HepG2 (cell line): ENCODE results near the gene SIX4. TPM values are rescaled to one million over a fixed set of nuclear protein-coding genes. Genes with fewer than 3 reads are reported as not detected.

Experiments used
- ATAC-seq: fragments of 200-7000 bp; cut with Tn5 transposase; 3 replicates; pipeline ENCODE4 v1.9.1; 2020; ENCODE audit warnings: mild to moderate bottlenecking, moderate library complexity
- BruUV-seq: library from RNA; stranded (reverse); fragments of 400-500 nt; replicated peaks from 2 replicates; lab custom pipeline; 2021; lab: Mats Ljungman, UMichigan
- CTCF ChIA-PET: fragments of 300-600 bp; formaldehyde crosslinking; extraction: SDS; loops from one replicate; lab custom pipeline; 2021; ENCODE audit warnings: low total read pairs, inconsistent platforms, low intra/inter-chr PET ratio; lab: Yijun Ruan, JAX
- POLR2A ChIA-PET: fragments of 350-600 bp; sonication (Branson Sonifier 250); formaldehyde crosslinking; loops from one replicate; lab custom pipeline; 2020; ENCODE audit warnings: antibody characterized with exemption, inconsistent platforms; lab: Yijun Ruan, JAX
- DNase-seq: peaks from one replicate; pipeline ENCODE4 v3.0.0-alpha.2; 2015; ENCODE audit warnings: low spot score
- FAIRE-seq: peaks from 3 replicates; lab custom pipeline; 2011; peaks lifted over from hg19 to GRCh38; lab: Jason Lieb, UNC
- H2AFZ ChIP-seq: one replicate; pipeline ENCODE4 v1.6.1; 2011; ENCODE audit warnings: low read length, inconsistent platforms
- H3K27ac ChIP-seq: fragments of 300-600 bp; 3 replicates; pipeline ENCODE4 v1.8.0; 2011; ENCODE audit warnings: mixed run types, mild to moderate bottlenecking, mixed read lengths, low read length, inconsistent platforms; ENCODE audit not compliant: insufficient read depth; ENCODE audit errors: extremely low read length
- H3K27me3 ChIP-seq, 2 experiments: fragments of 200-600 bp in 1 of 2; 2 replicates in 1 of 2; 3 replicates in 1 of 2; pipeline versions ENCODE4 v1.6.0 to v1.8.0; 2011; ENCODE audit warnings: low read length in 2 of 2, mild to moderate bottlenecking in 2 of 2, moderate library complexity in 2 of 2, inconsistent platforms in 1 of 2; ENCODE audit not compliant: insufficient read depth in 2 of 2, control insufficient read depth in 1 of 2
- H3K36me3 ChIP-seq, 2 experiments: fragments of 200-600 bp in 1 of 2; replicated peaks in 1 of 2; 2 replicates in 1 of 2; 3 replicates in 1 of 2; pipeline versions ENCODE4 v1.5.1 to v1.8.0; 2011; ENCODE audit warnings: low read length in 2 of 2, inconsistent platforms in 1 of 2; ENCODE audit not compliant: insufficient read depth in 2 of 2, control insufficient read depth in 1 of 2
- H3K4me1 ChIP-seq: 2 replicates; pipeline ENCODE4 v1.5.1; 2012; ENCODE audit warnings: low read length, inconsistent platforms; ENCODE audit not compliant: insufficient read depth
- H3K4me2 ChIP-seq: 2 replicates; pipeline ENCODE4 v1.6.0; 2011; ENCODE audit warnings: low read depth, low read length, inconsistent platforms
- H3K4me3 ChIP-seq, 3 experiments: fragments of 200-600 bp in 1 of 3; sonication (generic), shearing (Covaris generic) in 1 of 3; replicated peaks in 1 of 3; 2 replicates each; pipeline ENCODE4 v1.5.1; 2011 to 2016; ENCODE audit warnings: low read length in 3 of 3, inconsistent platforms in 2 of 3, low read depth in 2 of 3, mild to moderate bottlenecking in 2 of 3, control low read depth in 1 of 3, mixed read lengths in 1 of 3; ENCODE audit not compliant: insufficient read depth in 1 of 3
- H3K79me2 ChIP-seq: one replicate; pipeline ENCODE4 v1.6.1; 2011; ENCODE audit warnings: low read length, inconsistent platforms; ENCODE audit not compliant: insufficient read depth
- H3K9ac ChIP-seq: 2 replicates; pipeline ENCODE4 v1.6.0; 2011; ENCODE audit warnings: mild to moderate bottlenecking, low read depth, low read length, inconsistent platforms; ENCODE audit not compliant: insufficient read depth
- H3K9me3 ChIP-seq: 2 replicates; pipeline ENCODE4 v1.5.1; 2012; ENCODE audit warnings: mild to moderate bottlenecking, low read length
- H4K20me1 ChIP-seq: 2 replicates; pipeline ENCODE4 v1.6.0; 2011; ENCODE audit warnings: inconsistent platforms, mild to moderate bottlenecking, low read length, moderate library complexity; ENCODE audit not compliant: insufficient read depth
- HHEX ChIP-seq: IDR thresholded peaks from 2 replicates; pipeline ENCODE4 v1.6.1; 2016; ENCODE audit warnings: control low read depth
- NFYB ChIP-seq: sonication (generic); formaldehyde crosslinking; IDR thresholded peaks from 2 replicates; pipeline ENCODE4 v1.4.0; 2020; ENCODE audit warnings: missing genetic modification reagents
- RORA ChIP-seq: sonication (generic); formaldehyde crosslinking; IDR thresholded peaks from 2 replicates; pipeline ENCODE4 v1.5.0; 2020; ENCODE audit warnings: mild to moderate bottlenecking, missing genetic modification reagents, moderate library complexity
- SNAI1 ChIP-seq: sonication (generic); formaldehyde crosslinking; IDR thresholded peaks from 2 replicates; pipeline ENCODE4 v1.5.0; 2020; ENCODE audit warnings: mild to moderate bottlenecking, missing genetic modification reagents, borderline replicate concordance
- SPEN ChIP-seq: sonication (generic); formaldehyde crosslinking; IDR thresholded peaks from 2 replicates; pipeline ENCODE4 v1.5.1; 2020; ENCODE audit warnings: low read depth, mild to moderate bottlenecking, missing genetic modification reagents
- ZNF550 ChIP-seq: sonication (generic); formaldehyde crosslinking; IDR thresholded peaks from 2 replicates; pipeline ENCODE4 v1.4.0; 2020; ENCODE audit warnings: mild to moderate bottlenecking, missing genetic modification reagents, borderline replicate concordance
- ZNF598 ChIP-seq: sonication (generic); formaldehyde crosslinking; IDR thresholded peaks from 2 replicates; pipeline ENCODE4 v1.5.1; 2020; ENCODE audit warnings: mild to moderate bottlenecking, missing genetic modification reagents, borderline replicate concordance
- ZNF614 ChIP-seq: IDR thresholded peaks from 2 replicates; pipeline ENCODE4 v1.6.1; 2018; ENCODE audit warnings: missing biosample characterization, missing genetic modification reagents, inconsistent platforms, borderline replicate concordance
- ZNF670 ChIP-seq: sonication (generic); formaldehyde crosslinking; IDR thresholded peaks from 2 replicates; pipeline ENCODE4 v1.8.0; 2022; ENCODE audit warnings: mild to moderate bottlenecking, missing genetic modification reagents, borderline replicate concordance
- ZZZ3 ChIP-seq: sonication (generic); formaldehyde crosslinking; IDR thresholded peaks from 2 replicates; pipeline ENCODE4 v1.4.0; 2020; ENCODE audit warnings: missing genetic modification reagents, mild to moderate bottlenecking, borderline replicate concordance
- WGBS: methylation state at CpG from one replicate; pipeline ENCODE4 v1.1.6; 2017; ENCODE audit warnings: low lambda C conversion rate; 5-methylcytosine and 5-hydroxymethylcytosine counted together
- in situ Hi-C: cut with HindIII; loops from 2 replicates; pipeline ENCODE4 v1.10.0; 2017; ENCODE audit warnings: low pct_unique_long_range_greater_than_20kb; ENCODE audit not compliant: extremely low pct_ligation_motif_present
- intact Hi-C: fragments of 100-400 bp; cut with micrococcal nuclease; formaldehyde crosslinking; loops from one replicate; pipeline ENCODE4 v1.10.0; 2022; ENCODE audit not compliant: unreplicated experiment
- polyA plus RNA-seq, 8 experiments: library from polyadenylated mRNA; depleted of rRNA in 3 of 8; stranded (reverse) in 7 of 8; unstranded in 1 of 8; fragments of >200 nt; fragmentation: Illumina TruSeq in 4 of 8; extraction: Trizol in 4 of 8; gene quantifications; 2 replicates each; pipeline versions ENCODE4 v1.2.1 to v1.2.3, GENCODE V29; 2011 to 2016; ENCODE audit warnings: low read depth in 4 of 8, missing spikeins in 1 of 8, mixed read lengths in 1 of 8; ENCODE audit not compliant: insufficient read depth in 1 of 8
- total RNA-seq, 5 experiments: library from RNA; depleted of rRNA; stranded (reverse); fragments of >200 nt; fragmentation: Illumina TruSeq; extraction: Trizol; gene quantifications; 2 replicates each; pipeline ENCODE4 v1.2.3, GENCODE V29; 2016; ENCODE audit warnings: low read depth in 1 of 5
- TF ChIP-seq, protein P1 (sequence below): sonication (generic); formaldehyde crosslinking; IDR thresholded peaks from 2 replicates; pipeline ENCODE4 v1.4.0; 2020; ENCODE audit warnings: missing genetic modification reagents

Gene SIX4
- total and polyA plus RNA-seq, 2 of the 13 experiments (the other 11 are each of a cell fraction or from before 2014, with no cell fraction given), result 5.0 to 6.0 TPM

GRCh38 chr14:60713513-60713912 lies 10.6 kb downstream of the SIX4 start:
- H3K9ac ChIP-seq, result no peak overlapping the region
- H3K36me3 ChIP-seq, result peaks cover 1 to 7% of the 10 kb centered on the region in 2 experiments; a peak in 3 of 5 replicates
- no peaks in the 10 kb centered on the region for H4K20me1 ChIP-seq
- ChIA-PET CTCF (no interaction called here), POLR2A (no interaction called here)
- H3K4me3 ChIP-seq, result no peak overlapping the region
- in situ Hi-C loops, result no loop called here
- 90% methylated on average over 6 of the region's 6 CpGs for WGBS
- no peak overlapping the region for H2AFZ ChIP-seq
- H3K4me1 ChIP-seq, result peaks cover 3% of the 10 kb centered on the region
- DNase-seq (no peak), FAIRE-seq (no peak), ATAC-seq (no peak)
- TF ChIP-seq RORA (CRISPR knock-in tag) (no peak), ZZZ3 (CRISPR knock-in tag) (no peak), SNAI1 (CRISPR knock-in tag) (no peak)
- intact Hi-C loops, result no loop called here
- no peaks in the 10 kb centered on the region for H3K27me3 ChIP-seq
- H3K79me2 ChIP-seq, result no peaks in the 10 kb centered on the region
- BruUV-seq, result no TSS peak
- H3K27ac ChIP-seq, result no peak overlapping the region
- no peaks in the 10 kb centered on the region for H3K9me3 ChIP-seq
- H3K4me2 ChIP-seq, result no peak overlapping the region

GRCh38 chr14:60710494-60710893 lies 13.7 kb downstream of the SIX4 start:
- Histone ChIP-seq H3K4me2 (no peak overlapping the region), H4K20me1 (no peaks in the 10 kb centered on the region), H3K27me3 (no peaks in the 10 kb centered on the region), H3K4me1 (no peaks in the 10 kb centered on the region), H3K27ac (no peak overlapping the region), H3K9me3 (no peaks in the 10 kb centered on the region), H3K9ac (no peak overlapping the region), H3K4me3 (no peak overlapping the region), H3K36me3 (peaks cover 1 to 4% of the 10 kb centered on the region in 2 experiments; a peak in 2 of 5 replicates), H2AFZ (no peak overlapping the region), H3K79me2 (no peaks in the 10 kb centered on the region)
- ChIA-PET CTCF (no interaction called here), POLR2A (no interaction called here)
- ATAC-seq (no peak), DNase-seq (no peak), FAIRE-seq (no peak)
- no TSS peak for BruUV-seq
- in situ Hi-C loops (no loop called here), intact Hi-C loops (no loop called here)
- no peak for TF ChIP-seq ZNF670
- no peak for TF ChIP-seq ZNF614 (CRISPR knock-in tag)
- no peak for TF ChIP-seq NFYB (CRISPR knock-in tag)
- TF ChIP-seq ZNF598 (CRISPR knock-in tag), result no peak
- TF ChIP-seq ZNF550 (CRISPR knock-in tag), result no peak
- TF ChIP-seq, protein P1, sequence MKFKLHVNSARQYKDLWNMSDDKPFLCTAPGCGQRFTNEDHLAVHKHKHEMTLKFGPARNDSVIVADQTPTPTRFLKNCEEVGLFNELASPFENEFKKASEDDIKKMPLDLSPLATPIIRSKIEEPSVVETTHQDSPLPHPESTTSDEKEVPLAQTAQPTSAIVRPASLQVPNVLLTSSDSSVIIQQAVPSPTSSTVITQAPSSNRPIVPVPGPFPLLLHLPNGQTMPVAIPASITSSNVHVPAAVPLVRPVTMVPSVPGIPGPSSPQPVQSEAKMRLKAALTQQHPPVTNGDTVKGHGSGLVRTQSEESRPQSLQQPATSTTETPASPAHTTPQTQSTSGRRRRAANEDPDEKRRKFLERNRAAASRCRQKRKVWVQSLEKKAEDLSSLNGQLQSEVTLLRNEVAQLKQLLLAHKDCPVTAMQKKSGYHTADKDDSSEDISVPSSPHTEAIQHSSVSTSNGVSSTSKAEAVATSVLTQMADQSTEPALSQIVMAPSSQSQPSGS, result no peak
- TF ChIP-seq SPEN (CRISPR knock-in tag), result no peak
- no peak for TF ChIP-seq ZZZ3 (CRISPR knock-in tag)
- TF ChIP-seq HHEX (CRISPR knock-in tag), result no peak
